Measurements from ENCODE around the gene PIBF1. TPM values are rescaled to one million over a fixed set of nuclear protein-coding genes. Genes with fewer than 3 reads are reported as not detected.
A peak's percentile ranks its signal among the peaks of the same experiment; 100 is the strongest.

PIBF1 gene
- total RNA-seq, 1 donor from 2014 or later = 16.9 TPM

DNA sequence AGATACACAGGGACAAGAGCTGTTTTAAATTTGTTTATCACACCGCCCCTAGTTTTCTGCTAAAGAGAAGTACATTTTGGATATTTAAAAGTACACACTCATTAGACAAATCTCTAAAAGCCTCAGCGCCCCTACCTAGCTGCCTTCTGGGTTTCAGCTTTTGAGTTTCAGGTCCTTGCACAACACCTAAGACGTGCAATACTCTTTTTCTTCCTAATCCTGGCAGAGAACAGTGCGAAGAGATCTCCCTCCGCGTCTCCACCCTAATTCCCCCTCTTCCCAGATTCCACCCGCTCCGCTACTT lies 276.5 kb downstream of the PIBF1 start:
- H3K4me3 ChIP-seq = peak overlapping the region; percentile 73 to 93
- no peaks in the 10 kb centered on the region for H3K27me3 ChIP-seq
- intact Hi-C loops (cut with DNase I) = no loop called here
- H3K27ac ChIP-seq = peak overlapping the region; percentile 21
- DNase-seq (ENCODE audit: extremely low spot score in 2 of 2) = no peak
- TF ChIP-seq POLR2A (IDR thresholded peaks at IDR 0.05) (no peak), CTCF (IDR thresholded peaks at IDR 0.05) (no peak), POLR2AphosphoS5 (IDR thresholded peaks at IDR 0.05; ENCODE audit: insufficient read depth in 1 of 2, low read depth in 1 of 2) (no peak)
- peaks cover 7% of the 10 kb centered on the region for H3K4me1 ChIP-seq
- peaks cover 0 to 5% of the 10 kb centered on the region in 2 donors for H3K36me3 ChIP-seq
- H3K9me3 ChIP-seq = no peaks in the 10 kb centered on the region

- H3K4me3 ChIP-seq = peak within 1 kb of the TSS; percentile 73 to 93
- no peaks in the 10 kb centered on the region for H3K27me3 ChIP-seq
- H3K27ac ChIP-seq = peak within 1 kb of the TSS; percentile 86
- DNase-seq (ENCODE audit: extremely low spot score in 2 of 2) = peak; percentile 99
- peaks cover 7% of the 10 kb centered on the region for H3K4me1 ChIP-seq
- H3K9me3 ChIP-seq = no peaks in the 10 kb centered on the region
- peaks cover 0 to 8% of the 10 kb centered on the region in 2 donors for H3K36me3 ChIP-seq
- TF ChIP-seq CTCF (IDR thresholded peaks at IDR 0.05) (no peak), POLR2A (IDR thresholded peaks at IDR 0.05) (peak; percentile 90 to 94), POLR2AphosphoS5 (IDR thresholded peaks at IDR 0.05; ENCODE audit: insufficient read depth in 1 of 2, low read depth in 1 of 2) (peak; percentile 71 to 95)
- intact Hi-C loops (cut with DNase I) = no loop called here
Measured at GRCh38 chr13:73058736-73059459, 277.0 kb downstream of the PIBF1 start, which contains the start of gene KLF5. Gene KLF5, plus strand, starts transcription at chr13:73059005. Its CDS starts 323 bp downstream, at chr13:73059328.

GRCh38 chr13:73059460-73060250 lies 277.7 kb downstream of the PIBF1 start:
- no peak for DNase-seq (ENCODE audit: extremely low spot score in 2 of 2)
- TF ChIP-seq CTCF (IDR thresholded peaks at IDR 0.05) (no peak), POLR2A (IDR thresholded peaks at IDR 0.05) (no peak), POLR2AphosphoS5 (IDR thresholded peaks at IDR 0.05; ENCODE audit: insufficient read depth in 1 of 2, low read depth in 1 of 2) (no peak)

GRCh38 chr13:73060251-73061160 lies 278.6 kb downstream of the PIBF1 start:
- H3K4me3 ChIP-seq = peak overlapping the region; percentile 73 to 93
- intact Hi-C loops (cut with DNase I) = loop anchor here (5.0 kb wide), 1 partner anchor 987 kb away; no protein-coding TSS in a partner anchor
- no peak for DNase-seq (ENCODE audit: extremely low spot score in 2 of 2)
- H3K4me1 ChIP-seq = peaks cover 12% of the 10 kb centered on the region
- TF ChIP-seq POLR2A (IDR thresholded peaks at IDR 0.05) (no peak), POLR2AphosphoS5 (IDR thresholded peaks at IDR 0.05; ENCODE audit: insufficient read depth in 1 of 2, low read depth in 1 of 2) (no peak), CTCF (IDR thresholded peaks at IDR 0.05) (no peak)
- no peaks in the 10 kb centered on the region for H3K9me3 ChIP-seq
- H3K36me3 ChIP-seq = peaks cover 0 to 8% of the 10 kb centered on the region in 2 donors
- H3K27me3 ChIP-seq = no peaks in the 10 kb centered on the region
- H3K27ac ChIP-seq = peak overlapping the region; percentile 86

More at GRCh38 chr13:73059460-73060250, 277.7 kb downstream of the PIBF1 start:
- Histone ChIP-seq H3K4me1 (peaks cover 7% of the 10 kb centered on the region), H3K27ac (peak overlapping the region; percentile 86), H3K9me3 (no peaks in the 10 kb centered on the region), H3K4me3 (peak overlapping the region; percentile 73 to 93), H3K27me3 (no peaks in the 10 kb centered on the region), H3K36me3 (peaks cover 0 to 8% of the 10 kb centered on the region in 2 donors)
- intact Hi-C loops (cut with DNase I) = loop anchor here (5.0 kb wide), 1 partner anchor 988 kb away; no protein-coding TSS in a partner anchor

Measured in vagina (tissue), 2 donors.